Measurements from ENCODE around the gene CMIP.

DNA sequence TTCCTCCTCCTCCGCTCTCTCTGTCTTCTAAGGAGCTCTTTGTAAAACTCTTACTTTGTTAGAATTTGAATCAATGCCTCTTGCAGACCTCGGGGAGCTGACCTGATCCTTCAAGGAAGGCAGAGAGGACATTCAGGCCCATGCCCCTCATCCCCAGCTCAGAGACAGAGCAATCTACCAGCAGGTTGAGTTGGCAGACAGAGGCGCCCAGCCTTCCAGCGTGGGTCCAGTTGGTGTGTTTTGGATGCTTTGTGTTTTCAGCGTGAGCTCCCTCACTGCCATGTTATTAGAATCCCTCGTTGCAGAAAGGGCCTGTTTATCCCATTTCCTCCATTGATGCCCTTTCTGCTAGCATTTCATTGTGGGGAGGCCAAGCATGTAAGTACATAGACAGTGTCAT is 167.1 kb downstream of the CMIP start:
- TF ChIP-seq, protein P1, sequence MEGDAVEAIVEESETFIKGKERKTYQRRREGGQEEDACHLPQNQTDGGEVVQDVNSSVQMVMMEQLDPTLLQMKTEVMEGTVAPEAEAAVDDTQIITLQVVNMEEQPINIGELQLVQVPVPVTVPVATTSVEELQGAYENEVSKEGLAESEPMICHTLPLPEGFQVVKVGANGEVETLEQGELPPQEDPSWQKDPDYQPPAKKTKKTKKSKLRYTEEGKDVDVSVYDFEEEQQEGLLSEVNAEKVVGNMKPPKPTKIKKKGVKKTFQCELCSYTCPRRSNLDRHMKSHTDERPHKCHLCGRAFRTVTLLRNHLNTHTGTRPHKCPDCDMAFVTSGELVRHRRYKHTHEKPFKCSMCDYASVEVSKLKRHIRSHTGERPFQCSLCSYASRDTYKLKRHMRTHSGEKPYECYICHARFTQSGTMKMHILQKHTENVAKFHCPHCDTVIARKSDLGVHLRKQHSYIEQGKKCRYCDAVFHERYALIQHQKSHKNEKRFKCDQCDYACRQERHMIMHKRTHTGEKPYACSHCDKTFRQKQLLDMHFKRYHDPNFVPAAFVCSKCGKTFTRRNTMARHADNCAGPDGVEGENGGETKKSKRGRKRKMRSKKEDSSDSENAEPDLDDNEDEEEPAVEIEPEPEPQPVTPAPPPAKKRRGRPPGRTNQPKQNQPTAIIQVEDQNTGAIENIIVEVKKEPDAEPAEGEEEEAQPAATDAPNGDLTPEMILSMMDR (conservative IDR thresholded peaks at IDR 0.05; ENCODE audit: low read length), result no peak
- no peak for TF ChIP-seq EZH2phosphoT487 (IDR thresholded peaks at IDR 0.05; ENCODE audit: borderline replicate concordance)

Data from Loucy (cell line).